GM19455 (cell line): Measurements from ENCODE around the gene FSCN2.

ENCODE experiments used
- ATAC-seq: cut with Tn5 transposase; IDR thresholded peaks from one replicate; pipeline ENCODE4 v1.9.1; 2021; ENCODE audit not compliant: unreplicated experiment

Gene FSCN2

GRCh38 chr17:81538651-81539570 is 10.7 kb downstream of the FSCN2 start:
- ATAC-seq, result no peak

- no peak for ATAC-seq
Measured at GRCh38 chr17:81539571-81539900, 11.4 kb downstream of the FSCN2 start.

GRCh38 chr17:81539961-81540675 is 11.9 kb downstream of the FSCN2 start:
- ATAC-seq, result no peak

- ATAC-seq, result no peak
Measured at GRCh38 chr17:81540676-81541027, 12.5 kb downstream of the FSCN2 start.

GRCh38 chr17:81541123-81541522 is 12.9 kb downstream of the FSCN2 start:
- no peak for ATAC-seq

- ATAC-seq, result no peak
Measured at GRCh38 chr17:81542431-81543338, 14.5 kb downstream of the FSCN2 start.

GRCh38 chr17:81543339-81543675 is 15.1 kb downstream of the FSCN2 start:
- no peak for ATAC-seq

- no peak for ATAC-seq
Measured at GRCh38 chr17:81543756-81544155, 15.6 kb downstream of the FSCN2 start.

GRCh38 chr17:81544281-81544974 is 16.3 kb downstream of the FSCN2 start:
- no peak for ATAC-seq

- no peak for ATAC-seq
Measured at GRCh38 chr17:81545160-81545949, 17.2 kb downstream of the FSCN2 start.

GRCh38 chr17:81546906-81547613 is 18.9 kb downstream of the FSCN2 start:
- no peak for ATAC-seq

GRCh38 chr17:81547614-81547982 is 19.4 kb downstream of the FSCN2 start:
- no peak for ATAC-seq

- no peak for ATAC-seq
Measured at GRCh38 chr17:81549031-81549557, 20.9 kb downstream of the FSCN2 start.

GRCh38 chr17:81549826-81550225 is 21.6 kb downstream of the FSCN2 start:
- ATAC-seq, result no peak

- ATAC-seq, result no peak
Measured at GRCh38 chr17:81550285-81550684, 22.1 kb downstream of the FSCN2 start.

- no peak for ATAC-seq
Measured at GRCh38 chr17:81550830-81551457, 22.8 kb downstream of the FSCN2 start.

- ATAC-seq, result peak; percentile 29
Measured at GRCh38 chr17:81551458-81552243, 23.5 kb downstream of the FSCN2 start.
